Measurements from ENCODE around the gene TSPAN14. TPM values are rescaled to one million over a fixed set of nuclear protein-coding genes. Genes with fewer than 3 reads are reported as not detected.

TSPAN14 gene
- total and polyA plus RNA-seq, 2 of the 13 experiments (the other 11 are each of a cell fraction or from before 2014, with no cell fraction given), result 24.1 to 80.6 TPM

DNA sequence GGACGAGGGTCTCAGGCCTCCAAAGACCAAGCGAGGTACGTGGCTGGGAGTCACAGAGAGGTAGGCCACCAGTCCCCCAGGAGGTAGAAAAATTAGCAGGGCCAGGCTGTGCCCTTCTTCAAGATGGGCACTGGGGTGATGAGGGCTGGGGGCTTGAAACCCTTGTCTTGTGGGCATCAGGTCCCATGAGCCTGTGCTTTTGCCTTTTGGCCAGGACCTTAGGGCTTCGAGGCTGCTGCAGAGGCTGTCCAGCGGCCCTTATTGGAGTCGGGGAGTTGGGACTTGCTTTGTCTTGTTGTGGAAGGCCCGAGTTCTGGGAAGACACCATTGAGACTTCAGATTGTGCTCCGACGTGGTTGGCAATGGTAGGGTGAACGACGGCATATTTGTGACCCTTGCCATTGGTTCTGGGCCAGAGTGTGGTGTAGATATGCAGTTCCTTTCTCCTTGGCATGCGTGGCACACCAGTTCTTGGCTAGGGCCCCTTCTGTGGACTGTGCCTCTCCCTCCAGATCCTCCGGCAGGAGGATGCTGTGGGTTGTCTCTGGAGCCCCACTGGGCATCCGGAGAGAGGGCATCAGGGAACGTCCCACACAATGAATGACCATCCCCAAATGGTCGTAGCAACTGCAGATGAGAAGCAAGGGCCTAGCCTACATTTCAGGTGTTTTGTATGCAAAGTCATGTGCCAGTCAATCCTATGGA lies 84.5 kb downstream of the TSPAN14 start:
- H3K9me3 ChIP-seq (ENCODE audit: low read length), result no peaks in the 10 kb centered on the region
- intact Hi-C loops (cut with micrococcal nuclease; ENCODE audit: unreplicated experiment) (loop anchor here (10.0 kb wide), 1 partner anchor 154 kb away; no protein-coding TSS in a partner anchor), in situ Hi-C loops (cut with HindIII; ENCODE audit: extremely low pct_ligation_motif_present, low pct_unique_long_range_greater_than_20kb) (no loop called here)
- H4K20me1 ChIP-seq (ENCODE audit: insufficient read depth, low read length), result no peaks in the 10 kb centered on the region
- DNase-seq (ENCODE audit: low spot score) (no peak), ATAC-seq (no peak), FAIRE-seq (no peak)
- H3K4me3 ChIP-seq (replicated peaks in 1 of 3; ENCODE audit: insufficient read depth in 1 of 3, low read depth in 2 of 3, low read length in 3 of 3), result no peak overlapping the region
- no peak overlapping the region for H3K27ac ChIP-seq (ENCODE audit: extremely low read length, insufficient read depth, low read length)
- no peak overlapping the region for H3K9ac ChIP-seq (ENCODE audit: insufficient read depth, low read depth, low read length)
- H3K36me3 ChIP-seq (replicated peaks in 1 of 2; ENCODE audit: control insufficient read depth in 1 of 2, insufficient read depth in 2 of 2, low read length in 2 of 2), result no peaks in the 10 kb centered on the region
- TF ChIP-seq ARNT (IDR thresholded peaks at IDR 0.05) (no peak), RXRB (CRISPR knock-in tag; IDR thresholded peaks at IDR 0.05; ENCODE audit: borderline replicate concordance) (no peak)
- WGBS (ENCODE audit: low lambda C conversion rate), result 41% methylated on average over 8 of the region's 16 CpGs
- H2AFZ ChIP-seq (ENCODE audit: low read length), result no peak overlapping the region
- H3K4me1 ChIP-seq (ENCODE audit: insufficient read depth, low read length), result no peaks in the 10 kb centered on the region
- H3K4me2 ChIP-seq (ENCODE audit: low read depth, low read length), result no peak overlapping the region
- H3K79me2 ChIP-seq (ENCODE audit: insufficient read depth, low read length), result no peaks in the 10 kb centered on the region
- ChIA-PET CTCF (ENCODE audit: low intra/inter-chr PET ratio, low total read pairs) (no interaction called here), POLR2A (no interaction called here)
- H3K27me3 ChIP-seq (ENCODE audit: control insufficient read depth in 1 of 2, insufficient read depth in 2 of 2, low read length in 2 of 2), result peaks cover 3 to 19% of the 10 kb centered on the region in 2 experiments; a peak in 2 of 5 replicates
- BruUV-seq (replicated peaks), result no TSS peak

DNA sequence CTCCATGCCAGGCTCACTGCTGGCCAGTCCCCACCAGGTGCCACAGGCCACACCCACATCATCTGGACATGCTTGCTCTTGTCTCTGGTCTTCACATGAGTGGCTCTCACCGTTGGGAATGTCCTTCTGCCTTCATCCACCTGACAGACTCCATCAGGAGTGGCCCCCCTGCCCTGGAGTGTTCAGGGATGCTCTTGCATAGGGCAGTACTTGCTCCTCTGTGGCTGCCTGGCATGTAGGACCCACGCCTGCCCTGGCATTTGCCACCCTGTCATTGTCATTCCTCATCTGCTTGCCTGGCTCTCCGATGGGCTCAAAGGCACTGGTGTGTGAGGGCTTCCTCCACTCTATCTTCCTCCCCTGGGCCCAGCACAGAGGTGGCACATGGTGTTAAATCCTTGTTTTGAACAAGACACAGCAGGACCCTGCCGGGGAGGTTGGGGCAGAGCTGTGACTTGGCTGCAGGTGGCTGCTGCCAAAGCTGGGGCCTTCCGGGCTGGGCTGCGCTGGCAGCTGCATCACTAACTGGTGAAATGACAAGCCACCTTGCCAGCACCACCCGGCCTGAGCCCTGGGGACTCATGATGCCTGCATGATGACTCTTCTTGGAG lies 85.4 kb downstream of the TSPAN14 start:
- WGBS (ENCODE audit: low lambda C conversion rate), result 49% methylated on average over 5 of the region's 7 CpGs
- Histone ChIP-seq H3K9ac (ENCODE audit: insufficient read depth, low read depth, low read length) (no peak overlapping the region), H3K9me3 (ENCODE audit: low read length) (no peaks in the 10 kb centered on the region), H3K4me3 (replicated peaks in 1 of 3; ENCODE audit: insufficient read depth in 1 of 3, low read depth in 2 of 3, low read length in 3 of 3) (no peak overlapping the region), H4K20me1 (ENCODE audit: insufficient read depth, low read length) (no peaks in the 10 kb centered on the region), H3K36me3 (replicated peaks in 1 of 2; ENCODE audit: control insufficient read depth in 1 of 2, insufficient read depth in 2 of 2, low read length in 2 of 2) (no peaks in the 10 kb centered on the region), H3K79me2 (ENCODE audit: insufficient read depth, low read length) (no peaks in the 10 kb centered on the region), H3K4me1 (ENCODE audit: insufficient read depth, low read length) (no peaks in the 10 kb centered on the region), H2AFZ (ENCODE audit: low read length) (no peak overlapping the region), H3K27me3 (ENCODE audit: control insufficient read depth in 1 of 2, insufficient read depth in 2 of 2, low read length in 2 of 2) (peaks cover 5 to 19% of the 10 kb centered on the region in 2 experiments; a peak in 2 of 5 replicates), H3K27ac (ENCODE audit: extremely low read length, insufficient read depth, low read length) (no peak overlapping the region), H3K4me2 (ENCODE audit: low read depth, low read length) (no peak overlapping the region)
- CTCF ChIA-PET (ENCODE audit: low intra/inter-chr PET ratio, low total read pairs), result no interaction called here
- BruUV-seq (replicated peaks), result no TSS peak
- FAIRE-seq, result no peak
- TF ChIP-seq ELF4 (CRISPR knock-in tag; IDR thresholded peaks at IDR 0.05; ENCODE audit: borderline replicate concordance), result no peak
- TF ChIP-seq, protein P1, sequence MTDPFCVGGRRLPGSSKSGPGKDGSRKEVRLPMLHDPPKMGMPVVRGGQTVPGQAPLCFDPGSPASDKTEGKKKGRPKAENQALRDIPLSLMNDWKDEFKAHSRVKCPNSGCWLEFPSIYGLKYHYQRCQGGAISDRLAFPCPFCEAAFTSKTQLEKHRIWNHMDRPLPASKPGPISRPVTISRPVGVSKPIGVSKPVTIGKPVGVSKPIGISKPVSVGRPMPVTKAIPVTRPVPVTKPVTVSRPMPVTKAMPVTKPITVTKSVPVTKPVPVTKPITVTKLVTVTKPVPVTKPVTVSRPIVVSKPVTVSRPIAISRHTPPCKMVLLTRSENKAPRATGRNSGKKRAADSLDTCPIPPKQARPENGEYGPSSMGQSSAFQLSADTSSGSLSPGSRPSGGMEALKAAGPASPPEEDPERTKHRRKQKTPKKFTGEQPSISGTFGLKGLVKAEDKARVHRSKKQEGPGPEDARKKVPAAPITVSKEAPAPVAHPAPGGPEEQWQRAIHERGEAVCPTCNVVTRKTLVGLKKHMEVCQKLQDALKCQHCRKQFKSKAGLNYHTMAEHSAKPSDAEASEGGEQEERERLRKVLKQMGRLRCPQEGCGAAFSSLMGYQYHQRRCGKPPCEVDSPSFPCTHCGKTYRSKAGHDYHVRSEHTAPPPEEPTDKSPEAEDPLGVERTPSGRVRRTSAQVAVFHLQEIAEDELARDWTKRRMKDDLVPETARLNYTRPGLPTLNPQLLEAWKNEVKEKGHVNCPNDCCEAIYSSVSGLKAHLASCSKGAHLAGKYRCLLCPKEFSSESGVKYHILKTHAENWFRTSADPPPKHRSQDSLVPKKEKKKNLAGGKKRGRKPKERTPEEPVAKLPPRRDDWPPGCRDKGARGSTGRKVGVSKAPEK (CRISPR knock-in tag; IDR thresholded peaks at IDR 0.05; ENCODE audit: borderline replicate concordance), result no peak
- TF ChIP-seq ZFP36 (IDR thresholded peaks at IDR 0.05; ENCODE audit: borderline replicate concordance, low read depth, low read length, partially characterized antibody), result no peak
- TF ChIP-seq, protein P2, sequence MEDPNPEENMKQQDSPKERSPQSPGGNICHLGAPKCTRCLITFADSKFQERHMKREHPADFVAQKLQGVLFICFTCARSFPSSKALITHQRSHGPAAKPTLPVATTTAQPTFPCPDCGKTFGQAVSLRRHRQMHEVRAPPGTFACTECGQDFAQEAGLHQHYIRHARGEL (CRISPR knock-in tag; IDR thresholded peaks at IDR 0.05), result no peak
- in situ Hi-C loops (cut with HindIII; ENCODE audit: extremely low pct_ligation_motif_present, low pct_unique_long_range_greater_than_20kb), result no loop called here
- intact Hi-C loops (cut with micrococcal nuclease; ENCODE audit: unreplicated experiment), result loop anchor here (10.0 kb wide), 1 partner anchor 155 kb away; no protein-coding TSS in a partner anchor
- no peak for ATAC-seq
- DNase-seq (ENCODE audit: low spot score), result no peak
- POLR2A ChIA-PET, result no interaction called here
